GM21447 (cell line): ENCODE results near the gene ALDH1A1.
"Not testable (repeated sequence)": the region's sequence is repeated elsewhere in the genome, so short reads cannot be mapped to it uniquely, and the experiment has no call there.

Source experiments
- ATAC-seq: cut with Tn5 transposase; IDR thresholded peaks from one replicate; pipeline ENCODE4 v1.9.1; 2021; ENCODE audit not compliant: unreplicated experiment

Gene ALDH1A1

DNA sequence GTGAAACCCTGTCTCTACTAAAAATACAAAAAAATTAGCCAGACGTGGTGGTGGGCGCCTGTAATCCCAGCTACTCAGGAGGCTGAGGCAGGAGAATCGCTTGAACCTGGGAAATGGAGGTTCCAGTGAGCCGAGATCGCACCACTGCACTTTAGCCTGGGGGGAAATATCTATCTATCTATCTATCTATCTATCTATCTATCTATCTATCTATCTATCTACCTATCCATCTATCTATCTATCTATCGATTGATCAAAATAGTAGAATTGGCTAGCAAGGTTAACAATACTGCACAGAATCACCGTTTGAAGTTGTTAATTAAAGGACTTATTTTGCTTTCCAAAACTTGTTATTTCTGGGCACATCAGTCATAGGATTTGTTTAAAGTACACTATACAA, 90.1 kb downstream of the ALDH1A1 start:
- not testable (repeated sequence) for ATAC-seq

DNA sequence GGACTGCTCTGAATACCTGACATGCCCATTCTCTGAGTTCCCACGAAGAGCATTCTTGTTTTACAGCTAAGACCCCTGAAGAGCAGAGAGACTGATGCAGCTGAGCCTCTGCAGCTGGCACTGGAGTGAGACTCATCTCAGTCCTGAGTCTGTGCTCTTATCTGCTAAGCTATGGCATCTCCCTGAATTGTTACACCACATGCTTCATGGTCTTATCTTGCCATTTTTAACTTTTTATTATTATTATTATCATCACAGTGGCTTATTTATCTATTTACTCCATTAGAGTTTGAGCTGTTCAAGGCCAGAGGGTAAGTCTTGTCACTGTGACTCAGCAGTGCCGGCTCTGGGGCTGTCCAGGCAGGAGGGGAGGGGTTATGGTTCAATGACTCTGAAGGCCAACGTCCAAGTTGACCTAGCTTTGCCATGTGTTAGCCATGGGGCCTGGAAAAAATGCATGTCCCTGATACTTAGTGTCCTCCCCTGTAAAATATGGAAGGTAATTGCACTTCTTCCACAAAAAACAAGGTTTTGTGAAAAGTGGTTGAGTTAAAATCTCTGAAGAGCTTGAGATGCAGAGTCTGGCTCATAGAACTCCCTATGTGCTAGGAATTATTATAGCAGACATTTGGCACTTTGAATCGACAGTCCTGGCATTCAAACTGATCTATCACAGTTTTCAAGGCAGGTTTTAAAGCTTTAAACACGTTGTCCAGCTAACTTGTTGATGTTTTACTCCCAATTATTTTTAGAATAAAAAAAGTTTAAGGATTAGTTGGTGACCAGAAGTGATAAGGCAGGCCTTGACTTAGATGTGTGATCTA, 94.6 kb downstream of the ALDH1A1 start:
- ATAC-seq, result no peak

DNA sequence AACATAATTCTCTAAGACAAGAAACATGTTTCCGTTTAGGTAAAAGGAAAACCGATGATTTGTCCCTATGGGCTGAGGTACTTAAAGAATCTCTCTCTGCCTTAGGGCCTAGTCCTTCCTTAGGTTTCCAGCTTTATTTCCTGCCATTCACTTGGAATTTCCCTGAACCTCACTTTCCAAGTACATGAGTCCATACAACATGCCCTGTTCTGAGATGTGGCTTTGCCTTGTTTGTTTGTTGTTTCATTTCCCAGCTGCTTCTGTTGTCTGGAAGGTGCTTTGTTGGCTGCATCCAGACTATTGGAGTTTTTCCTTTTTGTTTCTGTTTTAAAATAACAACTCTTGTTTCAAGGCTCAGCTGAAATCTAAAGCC, 95.2 kb downstream of the ALDH1A1 start:
- ATAC-seq, result no peak

DNA sequence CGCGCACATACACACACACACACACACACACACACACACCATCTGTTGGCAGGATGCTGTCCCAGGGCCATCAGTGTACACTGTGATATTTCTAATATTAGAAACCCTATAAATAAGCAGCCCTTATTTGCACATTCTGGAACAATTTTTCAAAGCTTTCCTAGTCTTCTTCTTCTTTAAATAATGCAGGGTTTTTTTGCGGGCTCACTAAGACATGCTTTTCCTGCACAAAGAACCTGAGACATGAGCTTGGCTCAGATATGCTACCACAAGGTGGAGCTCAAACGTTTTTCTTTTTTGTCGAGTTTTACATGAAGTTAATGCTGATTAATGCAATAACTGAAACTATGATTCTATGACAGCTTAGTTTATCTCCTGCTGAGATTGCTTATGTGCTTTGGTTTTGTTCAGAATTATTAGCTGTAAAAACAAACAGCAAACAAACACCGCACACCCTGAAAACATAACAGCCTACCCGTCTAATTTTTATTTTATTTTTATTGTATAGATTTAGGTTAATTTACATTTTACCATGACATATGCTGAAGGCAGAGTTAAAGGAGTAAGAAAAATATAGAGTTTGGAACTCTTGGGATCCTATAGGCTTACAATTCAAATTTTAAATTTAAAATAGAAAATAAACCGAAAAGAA, 95.8 kb downstream of the ALDH1A1 start:
- ATAC-seq, result no peak

DNA sequence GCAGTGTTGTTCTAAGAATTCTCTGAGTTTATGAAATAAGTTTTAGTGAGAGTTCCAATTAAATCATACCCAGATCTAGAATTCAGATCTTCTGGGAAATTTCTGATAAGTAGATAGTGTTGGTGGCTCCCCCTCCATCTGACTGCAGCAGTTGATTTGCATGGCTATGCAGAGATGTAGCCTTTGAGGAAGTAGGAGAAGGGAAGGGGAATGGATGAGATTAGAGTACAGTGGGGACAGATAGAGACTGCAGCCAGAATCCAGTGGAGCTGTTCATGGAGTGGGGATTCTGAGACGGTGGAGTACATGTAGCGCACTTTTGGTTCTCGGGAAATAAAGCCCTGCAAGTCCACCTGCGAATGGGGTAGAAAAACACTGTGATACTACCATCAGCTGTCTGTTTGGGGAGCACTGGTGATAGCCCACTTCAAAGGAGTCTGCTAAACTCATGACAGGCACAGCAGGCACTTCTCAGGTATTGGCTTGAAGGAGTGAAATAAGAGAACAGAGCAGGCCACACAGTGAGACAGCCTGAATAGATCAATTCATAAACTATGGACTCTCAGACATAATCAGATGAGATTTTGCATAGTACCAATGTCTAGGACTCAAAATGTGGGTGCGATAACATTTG, 96.8 kb downstream of the ALDH1A1 start:
- ATAC-seq, result no peak

DNA sequence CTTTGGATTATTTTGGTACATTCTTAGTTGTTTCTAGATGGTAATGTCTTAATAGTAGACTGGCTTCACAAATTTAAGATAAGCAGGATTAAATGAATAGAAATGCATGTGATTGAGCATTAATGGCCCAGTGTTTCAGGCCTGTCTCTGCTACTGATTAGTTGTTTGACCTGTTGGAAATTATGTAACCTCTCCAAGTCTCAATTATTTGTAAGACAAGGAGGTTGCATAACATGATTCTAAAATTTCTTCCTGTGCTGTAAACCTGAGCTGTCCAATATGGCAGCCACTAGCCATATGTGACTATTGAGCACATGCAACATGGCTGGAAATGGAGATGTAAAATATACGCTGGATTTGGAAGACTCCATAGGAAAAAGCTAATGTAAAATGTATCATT, 97.5 kb downstream of the ALDH1A1 start:
- no peak for ATAC-seq
